SK-N-SH (cell line): Measurements from ENCODE around the gene PSAP. TPM values are rescaled to one million over a fixed set of nuclear protein-coding genes. Genes with fewer than 3 reads are reported as not detected.

Experiments used
- CTCF ChIA-PET: fragments of 300-600, 350-600 bp; formaldehyde crosslinking; extraction: SDS; loops from one replicate; lab custom pipeline; 2021; lab: Yijun Ruan, JAX
- POLR2A ChIA-PET: fragments of 350-600 bp; sonication (Branson Sonifier 250); formaldehyde crosslinking; extraction: SDS; loops from one replicate; lab custom pipeline; 2020; ENCODE audit warnings: antibody characterized with exemption, inconsistent platforms; lab: Yijun Ruan, JAX
- DNase-seq: peaks from one replicate; pipeline ENCODE4 v3.0.0; 2012
- H2AFZ ChIP-seq: fragments of 200-600 bp; sonication (generic); 2 replicates; pipeline ENCODE4 v1.8.1; 2016; ENCODE audit warnings: antibody characterized with exemption, mild to moderate bottlenecking, low read depth
- H3F3A ChIP-seq: fragments of 200-600 bp; sonication (generic); replicated peaks from 2 replicates; pipeline ENCODE3; 2016; ENCODE audit warnings: antibody characterized with exemption, mild to moderate bottlenecking; ENCODE audit not compliant: insufficient read depth
- H3K27ac ChIP-seq, 2 experiments: fragments of 200-500 bp in 1 of 2; fragments of 200-600 bp in 1 of 2; sonication (Bioruptor generic) in 1 of 2; sonication (generic), shearing (Covaris generic) in 1 of 2; 2 replicates each; pipeline versions ENCODE4 v1.5.1 to v1.6.1; 2014 to 2016; ENCODE audit warnings: low read depth in 2 of 2, inconsistent platforms in 1 of 2, low read length in 1 of 2, mild to moderate bottlenecking in 1 of 2, mixed read lengths in 1 of 2
- H3K27me3 ChIP-seq: fragments of 200-600 bp; sonication (generic), shearing (Covaris generic); 2 replicates; pipeline ENCODE4 v1.6.1; 2016; ENCODE audit warnings: mixed run types; ENCODE audit not compliant: insufficient read depth
- H3K36me3 ChIP-seq, 2 experiments: fragments of 200-500 bp in 1 of 2; fragments of 200-600 bp in 1 of 2; sonication (Bioruptor generic) in 1 of 2; sonication (generic) in 1 of 2; replicated peaks in 1 of 2; 2 replicates each; pipeline versions ENCODE3 to v1.5.1; 2014 to 2016; ENCODE audit warnings: low read length in 1 of 2, mild to moderate bottlenecking in 1 of 2; ENCODE audit not compliant: insufficient read depth in 2 of 2, control insufficient read depth in 1 of 2
- H3K4me1 ChIP-seq, 2 experiments: fragments of 200-500 bp in 1 of 2; fragments of 200-600 bp in 1 of 2; sonication (Bioruptor generic) in 1 of 2; sonication (generic), shearing (Covaris generic) in 1 of 2; 2 replicates each; pipeline versions ENCODE4 v1.5.1 to v1.6.1; 2014 to 2016; ENCODE audit warnings: low read depth in 1 of 2, low read length in 1 of 2, mixed run types in 1 of 2; ENCODE audit not compliant: insufficient read depth in 2 of 2, control insufficient read depth in 1 of 2
- H3K4me2 ChIP-seq: fragments of 200-600 bp; sonication (generic), shearing (Covaris generic); 2 replicates; pipeline ENCODE4 v1.6.1; 2017; ENCODE audit warnings: mixed run types
- H3K4me3 ChIP-seq, 2 experiments: fragments of 200-500 bp in 1 of 2; fragments of 200-600 bp in 1 of 2; sonication (Bioruptor generic) in 1 of 2; sonication (generic), shearing (Covaris generic) in 1 of 2; 2 replicates each; pipeline versions ENCODE4 v1.5.1 to v1.8.1; 2014 to 2016; ENCODE audit warnings: low read depth in 2 of 2, inconsistent platforms in 1 of 2, low read length in 1 of 2, mild to moderate bottlenecking in 1 of 2, mixed read lengths in 1 of 2, moderate library complexity in 1 of 2
- H3K79me2 ChIP-seq: fragments of 200-600 bp; sonication (generic); 2 replicates; pipeline ENCODE4 v1.8.1; 2017; ENCODE audit warnings: mild to moderate bottlenecking; ENCODE audit not compliant: insufficient read depth
- H3K9ac ChIP-seq: fragments of 200-600 bp; sonication (generic); 2 replicates; pipeline ENCODE4 v1.6.1; 2017; ENCODE audit warnings: mixed run types
- H3K9me2 ChIP-seq: fragments of 200-600 bp; sonication (generic); 2 replicates; pipeline ENCODE4 v1.6.1; 2017; ENCODE audit warnings: mixed run types
- H3K9me3 ChIP-seq: fragments of 200-600 bp; sonication (generic); 2 replicates; pipeline ENCODE4 v1.6.1; 2017; ENCODE audit warnings: mixed run types, mild to moderate bottlenecking, moderate library complexity
- H4K20me1 ChIP-seq: fragments of 200-600 bp; sonication (generic); 2 replicates; pipeline ENCODE4 v1.6.1; 2017; ENCODE audit warnings: mild to moderate bottlenecking, mixed run types; ENCODE audit not compliant: insufficient read depth
- EP300 ChIP-seq, 2 experiments: IDR thresholded peaks; 2 replicates each; pipeline versions ENCODE4 v1.4.0 to v1.6.1; 2012; ENCODE audit warnings: borderline replicate concordance in 1 of 2, low read depth in 1 of 2, low read length in 1 of 2
- EZH2phosphoT487 ChIP-seq: fragments of 200-600 bp; sonication (generic); IDR thresholded peaks from 2 replicates; pipeline ENCODE4 v1.6.1; 2017; ENCODE audit warnings: low read depth, mixed run types, mild to moderate bottlenecking, antibody characterized with exemption, moderate library complexity, borderline replicate concordance
- GABPA ChIP-seq: IDR thresholded peaks from 2 replicates; pipeline ENCODE4 v1.4.0; 2012; ENCODE audit warnings: low read depth, mild to moderate bottlenecking
- GATA2 ChIP-seq: sonication (generic); formaldehyde crosslinking; IDR thresholded peaks from 2 replicates; pipeline ENCODE4 v1.5.0; 2020; ENCODE audit warnings: mild to moderate bottlenecking, missing genetic modification reagents
- JUND ChIP-seq: IDR thresholded peaks from 2 replicates; pipeline ENCODE4 v1.4.0; 2012
- MEF2A ChIP-seq: IDR thresholded peaks from 2 replicates; pipeline ENCODE4 v1.4.0; 2012; ENCODE audit warnings: low read depth, borderline replicate concordance
- MXI1 ChIP-seq: IDR thresholded peaks from 2 replicates; pipeline ENCODE4 v1.6.1; 2012; ENCODE audit warnings: mild to moderate bottlenecking, low read depth, low read length, improper control_type of control experiment
- POLR2AphosphoS5 ChIP-seq: IDR thresholded peaks from 2 replicates; pipeline ENCODE4 v1.6.1; 2012; ENCODE audit warnings: low read depth, low read length
- RCOR1 ChIP-seq: fragments of 150-350 bp; IDR thresholded peaks from 2 replicates; pipeline ENCODE4 v1.6.1; 2017; ENCODE audit warnings: antibody characterized with exemption, low read length
- RFX5 ChIP-seq: IDR thresholded peaks from 2 replicates; pipeline ENCODE4 v1.6.1; 2012; ENCODE audit warnings: mild to moderate bottlenecking, improper control_type of control experiment, low read length
- RXRA ChIP-seq: IDR thresholded peaks from 2 replicates; pipeline ENCODE4 v1.4.0; 2012; ENCODE audit warnings: low read depth, mild to moderate bottlenecking, borderline replicate concordance
- TAF1 ChIP-seq: IDR thresholded peaks from 2 replicates; pipeline ENCODE4 v1.6.1; 2012; ENCODE audit warnings: low read depth, mild to moderate bottlenecking, low read length, moderate library complexity, borderline replicate concordance
- TCF12 ChIP-seq: IDR thresholded peaks from 2 replicates; pipeline ENCODE4 v1.4.0; 2012
- WGBS: methylation state at CpG from one replicate; pipeline ENCODE4 v1.1.6; 2017; ENCODE audit warnings: low lambda C conversion rate; 5-methylcytosine and 5-hydroxymethylcytosine counted together
- polyA plus RNA-seq, 3 experiments: library from polyadenylated mRNA; depleted of rRNA; stranded (reverse); fragments of >200 nt; gene quantifications; 2 replicates each; pipeline ENCODE4 v1.2.3, GENCODE V29; 2012
- TF ChIP-seq, protein P1 (sequence below): fragments of 150-350 bp; IDR thresholded peaks from 2 replicates; pipeline ENCODE4 v1.6.1; 2017; ENCODE audit warnings: antibody characterized with exemption, low read length, low read depth, borderline replicate concordance
- TF ChIP-seq, protein P2 (sequence below): IDR thresholded peaks from 2 replicates; pipeline ENCODE4 v1.4.0; 2012; ENCODE audit warnings: low read depth, borderline replicate concordance
- TF ChIP-seq, protein P3 (sequence below): fragments of 150-350 bp; IDR thresholded peaks from 2 replicates; pipeline ENCODE4 v1.6.1; 2016; ENCODE audit warnings: mild to moderate bottlenecking, low read depth, low read length
- TF ChIP-seq, protein P4 (sequence below): IDR thresholded peaks from 2 replicates; pipeline ENCODE4 v1.6.1; 2012; ENCODE audit warnings: mild to moderate bottlenecking, low read depth, low read length, moderate library complexity
- TF ChIP-seq, protein P5 (sequence below): IDR thresholded peaks from 2 replicates; pipeline ENCODE4; 2012

PSAP gene
- polyA plus RNA-seq, 1 of the 3 experiments (the other 2 are of a cell fraction): 1,647 TPM

DNA sequence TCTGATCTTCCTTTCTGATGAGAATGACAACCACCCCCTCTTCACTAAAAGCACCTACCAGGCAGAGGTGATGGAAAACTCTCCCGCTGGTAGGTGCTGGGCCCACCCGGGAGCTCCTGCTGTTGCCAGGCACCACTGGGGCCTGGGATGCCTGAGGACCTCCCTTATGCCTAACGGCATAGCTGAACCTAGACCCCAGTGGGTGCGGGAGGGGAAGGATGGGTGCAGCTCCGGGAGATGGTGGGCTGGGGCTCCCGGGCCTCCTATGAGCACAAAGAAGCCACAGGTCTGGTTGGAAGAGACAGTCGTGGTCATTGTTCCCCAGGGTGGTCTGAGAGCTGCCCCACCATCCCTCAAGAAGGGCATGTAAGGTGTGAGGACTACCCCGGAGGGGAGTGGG, 62.1 kb downstream of the PSAP start:
- Histone ChIP-seq H3K79me2 (no peaks in the 10 kb centered on the region), H3K9me2 (no peaks in the 10 kb centered on the region), H3F3A (no peaks in the 10 kb centered on the region), H4K20me1 (no peaks in the 10 kb centered on the region), H3K4me1 (no peaks in the 10 kb centered on the region), H3K36me3 (no peaks in the 10 kb centered on the region), H3K27ac (no peak overlapping the region), H2AFZ (no peak overlapping the region), H3K9me3 (no peaks in the 10 kb centered on the region), H3K27me3 (no peaks in the 10 kb centered on the region), H3K4me3 (no peak overlapping the region), H3K4me2 (no peak overlapping the region), H3K9ac (no peak overlapping the region)
- 63% methylated on average over 5 of the region's 8 CpGs for WGBS
- ChIA-PET CTCF (interaction anchor here (0.9 to 1.9 kb wide), 3 partner anchors 16 to 107 kb away, joined by 4 to 8 read pairs (median 4); partner anchors contain the start of gene VSIR), POLR2A (no interaction called here)
- DNase-seq: no peak
- TF ChIP-seq MXI1 (no peak), RXRA (no peak), EP300 (IDR thresholded peaks at IDR 0.05; ENCODE audit: borderline replicate concordance in 1 of 2, low read depth in 1 of 2, low read length in 1 of 2) (no peak), EZH2phosphoT487 (no peak)
- TF ChIP-seq, protein P1, sequence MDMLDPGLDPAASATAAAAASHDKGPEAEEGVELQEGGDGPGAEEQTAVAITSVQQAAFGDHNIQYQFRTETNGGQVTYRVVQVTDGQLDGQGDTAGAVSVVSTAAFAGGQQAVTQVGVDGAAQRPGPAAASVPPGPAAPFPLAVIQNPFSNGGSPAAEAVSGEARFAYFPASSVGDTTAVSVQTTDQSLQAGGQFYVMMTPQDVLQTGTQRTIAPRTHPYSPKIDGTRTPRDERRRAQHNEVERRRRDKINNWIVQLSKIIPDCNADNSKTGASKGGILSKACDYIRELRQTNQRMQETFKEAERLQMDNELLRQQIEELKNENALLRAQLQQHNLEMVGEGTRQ: no peak
- TF ChIP-seq, protein P2, sequence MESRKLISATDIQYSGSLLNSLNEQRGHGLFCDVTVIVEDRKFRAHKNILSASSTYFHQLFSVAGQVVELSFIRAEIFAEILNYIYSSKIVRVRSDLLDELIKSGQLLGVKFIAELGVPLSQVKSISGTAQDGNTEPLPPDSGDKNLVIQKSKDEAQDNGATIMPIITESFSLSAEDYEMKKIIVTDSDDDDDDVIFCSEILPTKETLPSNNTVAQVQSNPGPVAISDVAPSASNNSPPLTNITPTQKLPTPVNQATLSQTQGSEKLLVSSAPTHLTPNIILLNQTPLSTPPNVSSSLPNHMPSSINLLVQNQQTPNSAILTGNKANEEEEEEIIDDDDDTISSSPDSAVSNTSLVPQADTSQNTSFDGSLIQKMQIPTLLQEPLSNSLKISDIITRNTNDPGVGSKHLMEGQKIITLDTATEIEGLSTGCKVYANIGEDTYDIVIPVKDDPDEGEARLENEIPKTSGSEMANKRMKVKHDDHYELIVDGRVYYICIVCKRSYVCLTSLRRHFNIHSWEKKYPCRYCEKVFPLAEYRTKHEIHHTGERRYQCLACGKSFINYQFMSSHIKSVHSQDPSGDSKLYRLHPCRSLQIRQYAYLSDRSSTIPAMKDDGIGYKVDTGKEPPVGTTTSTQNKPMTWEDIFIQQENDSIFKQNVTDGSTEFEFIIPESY: no peak

DNA sequence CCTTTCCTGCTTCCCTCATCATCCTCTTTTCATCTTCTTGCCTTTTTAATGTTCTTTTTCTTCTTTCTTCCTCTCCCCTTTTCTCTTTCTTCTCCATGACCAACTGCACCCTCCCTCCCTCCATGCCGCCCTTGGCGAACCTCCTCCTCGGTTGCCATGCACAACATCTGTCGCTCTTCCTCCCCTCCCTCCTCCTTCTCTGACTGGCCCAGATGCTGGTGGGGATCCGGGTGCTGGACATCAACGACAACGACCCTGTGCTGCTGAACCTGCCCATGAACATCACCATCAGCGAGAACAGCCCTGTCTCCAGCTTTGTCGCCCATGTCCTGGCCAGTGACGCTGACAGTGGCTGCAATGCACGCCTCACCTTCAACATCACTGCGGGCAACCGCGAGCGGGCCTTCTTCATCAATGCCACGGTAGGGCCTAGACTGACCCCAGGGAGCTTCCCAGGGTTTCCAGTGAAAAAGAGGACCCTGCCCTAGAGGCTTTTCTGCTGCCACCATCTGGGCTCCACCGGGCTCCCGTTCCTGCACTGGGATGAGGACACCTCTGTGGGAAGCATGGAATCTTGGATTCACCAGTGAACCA, 66.3 kb downstream of the PSAP start:
- WGBS: 70% methylated on average over 18 of the region's 18 CpGs
- Histone ChIP-seq H3K4me3 (no peak overlapping the region), H3K36me3 (no peaks in the 10 kb centered on the region), H3F3A (no peaks in the 10 kb centered on the region), H3K27ac (no peak overlapping the region), H3K9me3 (no peaks in the 10 kb centered on the region), H3K79me2 (no peaks in the 10 kb centered on the region), H2AFZ (no peak overlapping the region), H3K4me1 (no peaks in the 10 kb centered on the region), H3K4me2 (no peak overlapping the region), H3K27me3 (no peaks in the 10 kb centered on the region; the same call in 1 of the 2 replicates), H4K20me1 (no peaks in the 10 kb centered on the region), H3K9me2 (no peaks in the 10 kb centered on the region), H3K9ac (no peak overlapping the region)
- CTCF ChIA-PET: interaction anchor here (1.1 to 5.9 kb wide), 2 partner anchors 11 to 112 kb away, joined by 3 to 51 read pairs; partner anchors contain the start of gene VSIR
- no peak for DNase-seq
- POLR2A ChIA-PET: no interaction called here
- no peak for TF ChIP-seq MEF2A
- TF ChIP-seq, protein P3, sequence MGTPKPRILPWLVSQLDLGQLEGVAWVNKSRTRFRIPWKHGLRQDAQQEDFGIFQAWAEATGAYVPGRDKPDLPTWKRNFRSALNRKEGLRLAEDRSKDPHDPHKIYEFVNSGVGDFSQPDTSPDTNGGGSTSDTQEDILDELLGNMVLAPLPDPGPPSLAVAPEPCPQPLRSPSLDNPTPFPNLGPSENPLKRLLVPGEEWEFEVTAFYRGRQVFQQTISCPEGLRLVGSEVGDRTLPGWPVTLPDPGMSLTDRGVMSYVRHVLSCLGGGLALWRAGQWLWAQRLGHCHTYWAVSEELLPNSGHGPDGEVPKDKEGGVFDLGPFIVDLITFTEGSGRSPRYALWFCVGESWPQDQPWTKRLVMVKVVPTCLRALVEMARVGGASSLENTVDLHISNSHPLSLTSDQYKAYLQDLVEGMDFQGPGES: no peak
- TF ChIP-seq, protein P4, sequence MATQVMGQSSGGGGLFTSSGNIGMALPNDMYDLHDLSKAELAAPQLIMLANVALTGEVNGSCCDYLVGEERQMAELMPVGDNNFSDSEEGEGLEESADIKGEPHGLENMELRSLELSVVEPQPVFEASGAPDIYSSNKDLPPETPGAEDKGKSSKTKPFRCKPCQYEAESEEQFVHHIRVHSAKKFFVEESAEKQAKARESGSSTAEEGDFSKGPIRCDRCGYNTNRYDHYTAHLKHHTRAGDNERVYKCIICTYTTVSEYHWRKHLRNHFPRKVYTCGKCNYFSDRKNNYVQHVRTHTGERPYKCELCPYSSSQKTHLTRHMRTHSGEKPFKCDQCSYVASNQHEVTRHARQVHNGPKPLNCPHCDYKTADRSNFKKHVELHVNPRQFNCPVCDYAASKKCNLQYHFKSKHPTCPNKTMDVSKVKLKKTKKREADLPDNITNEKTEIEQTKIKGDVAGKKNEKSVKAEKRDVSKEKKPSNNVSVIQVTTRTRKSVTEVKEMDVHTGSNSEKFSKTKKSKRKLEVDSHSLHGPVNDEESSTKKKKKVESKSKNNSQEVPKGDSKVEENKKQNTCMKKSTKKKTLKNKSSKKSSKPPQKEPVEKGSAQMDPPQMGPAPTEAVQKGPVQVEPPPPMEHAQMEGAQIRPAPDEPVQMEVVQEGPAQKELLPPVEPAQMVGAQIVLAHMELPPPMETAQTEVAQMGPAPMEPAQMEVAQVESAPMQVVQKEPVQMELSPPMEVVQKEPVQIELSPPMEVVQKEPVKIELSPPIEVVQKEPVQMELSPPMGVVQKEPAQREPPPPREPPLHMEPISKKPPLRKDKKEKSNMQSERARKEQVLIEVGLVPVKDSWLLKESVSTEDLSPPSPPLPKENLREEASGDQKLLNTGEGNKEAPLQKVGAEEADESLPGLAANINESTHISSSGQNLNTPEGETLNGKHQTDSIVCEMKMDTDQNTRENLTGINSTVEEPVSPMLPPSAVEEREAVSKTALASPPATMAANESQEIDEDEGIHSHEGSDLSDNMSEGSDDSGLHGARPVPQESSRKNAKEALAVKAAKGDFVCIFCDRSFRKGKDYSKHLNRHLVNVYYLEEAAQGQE: no peak
- TF ChIP-seq JUND: no peak
- TF ChIP-seq TCF12: no peak
- TF ChIP-seq GATA2: no peak
- TF ChIP-seq POLR2AphosphoS5: no peak
- no peak for TF ChIP-seq RXRA
- no peak for TF ChIP-seq RCOR1
- no peak for TF ChIP-seq TAF1
- no peak for TF ChIP-seq RFX5
- TF ChIP-seq GABPA: no peak
- TF ChIP-seq, protein P5, sequence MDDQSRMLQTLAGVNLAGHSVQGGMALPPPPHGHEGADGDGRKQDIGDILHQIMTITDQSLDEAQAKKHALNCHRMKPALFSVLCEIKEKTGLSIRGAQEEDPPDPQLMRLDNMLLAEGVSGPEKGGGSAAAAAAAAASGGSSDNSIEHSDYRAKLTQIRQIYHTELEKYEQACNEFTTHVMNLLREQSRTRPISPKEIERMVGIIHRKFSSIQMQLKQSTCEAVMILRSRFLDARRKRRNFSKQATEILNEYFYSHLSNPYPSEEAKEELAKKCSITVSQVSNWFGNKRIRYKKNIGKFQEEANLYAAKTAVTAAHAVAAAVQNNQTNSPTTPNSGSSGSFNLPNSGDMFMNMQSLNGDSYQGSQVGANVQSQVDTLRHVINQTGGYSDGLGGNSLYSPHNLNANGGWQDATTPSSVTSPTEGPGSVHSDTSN: no peak
- TF ChIP-seq EZH2phosphoT487: no peak
